Right lung (tissue), 5 donors: ENCODE results near the gene TXNRD2. TPM values are rescaled to one million over a fixed set of nuclear protein-coding genes. Genes with fewer than 3 reads are reported as not detected.
"Not testable (repeated sequence)": the region's sequence is repeated elsewhere in the genome, so short reads cannot be mapped to it uniquely, and the experiment has no call there.

ENCODE experiments used
- DNase-seq, 2 donors: peaks; one replicate each; pipeline ENCODE4 v3.0.0-alpha.2; 2013
- polyA plus RNA-seq, 5 donors: library from polyadenylated mRNA; unstranded; fragments of 120-200 nt; gene quantifications; one replicate each; pipeline versions ENCODE4 v1.2.1 to v1.2.3, GENCODE V29; 2013; ENCODE audit warnings: inconsistent platforms in 1 of 5, low replicate concordance in 1 of 5; ENCODE audit not compliant: insufficient read length in 5 of 5, insufficient read depth in 1 of 5

Gene TXNRD2
- polyA plus RNA-seq, 5 donors = 15.4 to 21.5 (median 19.1) TPM

DNA sequence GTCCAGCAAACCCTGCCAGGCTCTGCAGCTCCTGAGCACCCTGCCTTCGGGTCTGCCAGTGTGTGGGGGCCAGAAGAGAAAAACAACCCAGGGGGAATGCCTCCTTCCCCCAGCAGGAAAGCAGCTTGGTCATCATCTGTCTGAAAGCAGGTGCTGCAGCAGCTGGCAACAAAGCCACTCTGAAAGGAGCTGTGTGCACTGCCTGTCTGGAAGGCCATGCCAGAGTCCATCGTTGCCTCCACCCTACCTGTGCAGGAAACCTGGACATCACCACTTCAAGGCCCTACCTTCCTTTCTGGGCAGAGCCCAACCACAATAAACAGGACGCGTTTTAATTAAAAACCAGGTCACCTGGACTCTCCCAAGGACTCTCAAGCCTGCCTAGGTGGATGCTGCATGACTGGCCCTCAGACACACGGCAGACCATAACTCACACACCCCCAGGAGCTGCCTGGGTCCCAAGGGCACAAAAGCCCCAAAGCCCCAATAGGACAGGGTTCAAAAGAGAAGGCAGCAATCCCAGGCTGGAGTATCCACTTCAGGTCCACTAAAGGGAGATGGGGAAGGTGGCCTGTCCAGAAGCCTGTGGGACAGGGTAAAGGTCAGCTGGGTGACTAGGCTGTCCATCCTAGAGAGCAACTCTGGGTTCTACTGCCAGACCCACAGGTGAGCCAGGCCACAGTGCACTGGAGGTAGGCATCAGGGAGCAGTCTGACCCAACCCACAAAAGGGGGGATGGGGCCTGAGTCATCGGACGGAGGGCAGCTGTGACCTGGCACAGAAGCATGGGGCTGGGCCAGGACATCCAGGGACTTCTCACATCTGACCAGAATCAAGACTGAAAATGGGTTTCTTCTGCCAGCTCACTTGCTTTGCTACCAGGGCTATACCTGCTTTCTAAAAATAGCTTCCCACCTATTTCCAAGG lies 93.1 kb downstream of the TXNRD2 start:
- no peak for DNase-seq

DNA sequence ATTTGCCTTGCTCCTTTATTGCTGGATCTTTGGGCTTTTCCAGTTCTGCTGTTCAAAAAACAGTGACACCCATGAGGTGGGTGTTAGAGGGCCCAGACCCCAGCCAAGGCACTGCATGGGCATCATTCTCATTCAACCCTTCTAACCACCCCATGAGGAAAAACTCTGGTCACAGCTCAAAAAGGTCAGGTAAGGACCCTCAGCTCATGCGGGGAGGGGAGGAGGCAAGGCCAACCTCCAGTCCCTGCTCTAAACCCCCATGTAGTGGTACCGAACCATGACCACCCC lies 94.3 kb downstream of the TXNRD2 start:
- no peak for DNase-seq

DNA sequence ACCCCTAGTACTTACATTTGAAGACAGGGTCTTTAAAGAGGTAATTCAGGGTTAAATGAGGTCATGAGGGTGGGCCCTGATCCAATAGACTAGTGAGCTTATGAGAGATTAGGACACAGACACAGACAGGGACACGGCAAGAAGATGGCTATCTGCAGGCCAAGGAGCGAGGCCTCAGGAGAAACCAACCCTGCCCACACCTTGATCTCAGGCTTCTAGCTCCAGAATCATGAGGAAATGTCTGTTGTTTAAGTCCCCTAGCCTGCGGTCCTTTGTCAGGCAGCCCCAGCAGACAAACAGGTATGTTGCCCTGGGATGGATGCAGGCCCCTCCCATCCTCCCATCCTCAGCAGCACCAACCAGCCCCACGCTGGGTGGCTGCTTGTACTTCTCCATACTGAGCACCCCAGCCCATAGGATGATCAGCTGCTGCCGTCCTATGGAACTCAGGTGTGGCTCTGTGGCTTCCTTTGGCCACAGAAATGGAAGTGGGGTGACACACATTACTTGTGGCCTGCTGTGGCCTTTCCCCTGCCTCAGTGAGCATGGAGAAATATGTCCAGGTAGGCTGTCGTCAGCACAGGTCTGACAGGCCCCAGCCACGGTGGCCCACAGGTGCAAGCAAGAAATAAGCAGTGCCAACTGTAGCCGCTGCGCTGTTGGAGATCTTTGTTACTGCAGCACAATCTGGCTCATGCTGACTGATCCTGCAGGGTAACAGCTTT lies 94.8 kb downstream of the TXNRD2 start:
- no peak for DNase-seq

DNA sequence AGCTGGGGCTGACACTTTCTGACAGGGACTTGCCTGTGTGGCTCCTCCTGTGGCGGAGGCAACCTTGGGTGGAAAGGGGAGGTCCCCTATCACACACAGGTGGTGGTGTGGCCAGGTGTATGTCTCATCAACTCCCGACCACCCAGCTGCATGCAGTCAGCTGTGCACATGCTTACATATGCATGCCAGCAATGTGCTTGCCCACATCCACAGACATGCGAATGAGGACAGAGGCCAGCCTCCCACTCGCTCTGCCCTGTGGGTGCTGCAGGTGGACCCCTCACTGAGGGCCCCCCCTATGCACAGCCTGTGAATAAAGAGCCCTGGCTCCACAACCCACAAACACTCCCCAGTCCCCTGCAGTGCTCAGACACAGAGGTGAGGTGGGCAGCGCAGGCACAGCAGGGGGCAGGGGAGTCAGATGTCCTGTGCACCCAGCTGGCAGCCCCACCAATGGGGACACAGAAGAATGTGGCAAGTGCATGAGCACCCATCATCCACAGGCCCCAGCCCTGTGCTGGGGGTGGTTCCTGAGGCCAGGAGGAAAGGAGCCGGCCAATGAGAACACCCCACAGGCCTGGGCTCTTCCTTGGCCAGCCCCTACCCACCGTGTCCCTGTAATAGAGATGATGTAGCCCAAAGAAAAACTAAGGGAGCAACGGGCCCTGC lies 96.4 kb downstream of the TXNRD2 start:
- no peak for DNase-seq

DNA sequence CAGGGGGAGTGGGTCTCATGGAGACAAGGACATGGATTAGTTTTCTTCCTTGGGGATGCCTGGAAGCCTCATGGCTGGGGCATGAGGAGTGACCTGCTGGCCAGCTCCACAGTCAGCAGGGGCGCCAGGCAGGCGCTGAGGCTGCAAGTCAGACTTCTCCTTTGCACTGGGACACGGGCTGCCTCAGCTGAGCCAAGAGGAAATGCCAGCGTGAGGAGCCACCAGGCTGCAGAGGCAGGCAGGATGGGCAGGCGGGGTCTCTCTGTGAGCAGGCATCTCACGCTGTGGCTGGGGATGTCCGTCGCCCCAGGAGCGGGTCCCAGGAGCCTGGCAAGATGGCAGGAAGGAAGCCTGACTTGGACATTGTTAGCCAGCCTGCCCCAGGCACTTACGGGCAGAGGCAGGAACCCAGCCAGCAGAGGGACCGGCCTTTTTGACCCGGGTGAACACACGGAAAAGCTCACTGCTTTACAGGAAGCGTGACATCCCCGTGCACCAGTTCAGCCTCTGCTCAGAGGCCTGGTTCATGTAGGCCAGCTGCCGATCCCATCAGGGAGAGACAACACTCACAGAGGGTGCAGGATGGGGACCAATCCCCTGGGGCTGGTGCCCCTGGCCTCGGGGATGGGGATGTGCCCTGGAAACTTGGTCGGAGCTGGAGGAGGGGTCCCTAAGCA lies 97.1 kb downstream of the TXNRD2 start:
- no peak for DNase-seq

DNA sequence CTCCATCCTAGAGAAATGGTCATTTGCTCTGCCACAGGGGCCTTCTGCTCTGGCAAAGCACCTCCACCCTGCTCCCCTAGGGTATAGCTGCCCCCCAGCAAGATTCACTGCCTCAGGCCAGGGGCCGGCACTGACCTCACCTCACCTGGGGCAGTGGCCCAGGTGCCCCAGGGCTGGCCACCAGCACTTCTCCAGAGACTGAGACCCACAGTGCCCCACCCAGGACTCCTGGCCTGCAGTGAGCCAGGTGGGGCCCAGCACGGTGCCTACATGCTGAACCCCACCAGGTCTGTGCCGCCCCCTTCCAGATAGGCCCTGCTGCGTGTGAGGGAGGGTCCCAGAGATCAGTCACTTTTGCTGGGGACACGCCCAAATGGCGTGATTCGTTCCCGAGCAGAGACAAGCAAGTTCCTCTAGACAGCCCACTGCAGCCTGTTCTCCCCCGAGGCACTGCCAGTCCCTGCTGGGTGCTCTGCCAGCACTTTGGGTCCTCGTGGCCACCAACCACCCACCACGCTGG lies 97.7 kb downstream of the TXNRD2 start:
- DNase-seq = no peak

DNA sequence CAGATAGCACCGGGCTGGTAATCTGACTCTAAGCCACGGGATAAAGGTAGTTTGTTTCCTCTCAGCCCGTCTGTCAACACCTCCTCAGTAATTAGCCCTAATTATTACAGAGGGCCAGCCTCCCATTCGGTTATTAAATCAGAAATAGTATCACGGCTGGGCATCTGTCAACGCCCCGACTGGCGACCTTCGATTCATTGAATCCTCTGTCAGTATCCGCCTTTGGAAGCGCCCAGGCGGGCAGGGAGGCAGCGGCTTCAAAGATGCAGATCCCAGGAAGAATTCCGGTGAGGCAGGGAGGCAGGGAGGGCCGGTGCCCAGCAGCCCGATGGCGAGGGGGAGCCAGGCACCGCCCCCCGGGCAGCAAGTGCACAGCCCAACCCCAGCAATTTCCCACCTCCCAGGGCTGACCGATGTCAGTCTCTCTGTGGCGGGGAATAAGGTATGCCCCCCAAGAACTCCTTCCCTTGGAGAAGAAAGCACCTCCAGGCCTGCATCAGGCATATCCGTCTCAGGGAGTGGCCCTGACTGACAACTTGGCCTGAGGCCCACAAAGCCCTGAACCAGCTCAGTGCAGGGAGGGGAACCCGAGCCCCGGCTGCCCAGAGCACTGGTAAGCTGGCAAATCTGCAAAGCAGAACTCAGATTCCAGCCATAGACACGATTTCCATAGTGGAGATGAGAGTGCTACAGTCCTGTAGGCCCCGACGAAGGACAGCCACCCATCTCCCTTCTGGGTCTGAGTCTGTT lies 98.3 kb downstream of the TXNRD2 start:
- no peak for DNase-seq

DNA sequence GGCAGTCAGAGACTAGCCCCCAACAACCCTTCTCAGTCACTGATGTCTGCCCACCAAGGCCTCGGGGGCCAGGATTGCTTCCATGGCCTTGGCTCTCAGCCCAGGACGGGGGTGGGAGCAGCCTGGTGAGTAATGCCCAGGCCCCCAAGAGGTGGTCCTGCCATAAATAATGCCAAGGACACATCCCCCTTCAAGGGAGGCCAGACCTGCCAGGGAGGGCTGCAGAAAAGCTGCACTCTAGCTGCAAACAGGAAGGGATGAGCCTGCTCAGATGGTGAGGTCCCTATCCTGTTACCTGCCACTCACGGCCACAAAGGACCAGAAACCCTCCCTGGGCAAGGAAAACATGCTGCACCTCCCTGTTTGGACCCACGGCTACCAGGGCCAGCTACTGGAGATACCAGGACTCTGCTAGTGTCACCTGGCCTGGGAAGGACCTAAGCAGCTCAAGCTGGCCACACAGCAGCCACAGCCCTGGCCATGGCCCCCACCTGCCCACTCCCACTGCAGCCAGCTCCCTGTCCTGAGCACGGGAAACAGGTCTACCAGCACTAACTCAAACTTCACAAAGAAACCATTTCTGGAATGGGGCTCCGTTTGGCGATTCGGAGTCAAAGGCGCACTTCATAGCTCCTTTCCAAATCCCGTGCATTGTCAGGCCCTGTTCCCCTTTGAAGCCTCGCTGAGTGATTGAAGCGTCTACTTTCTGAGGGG lies 99.1 kb downstream of the TXNRD2 start:
- DNase-seq = no peak

DNA sequence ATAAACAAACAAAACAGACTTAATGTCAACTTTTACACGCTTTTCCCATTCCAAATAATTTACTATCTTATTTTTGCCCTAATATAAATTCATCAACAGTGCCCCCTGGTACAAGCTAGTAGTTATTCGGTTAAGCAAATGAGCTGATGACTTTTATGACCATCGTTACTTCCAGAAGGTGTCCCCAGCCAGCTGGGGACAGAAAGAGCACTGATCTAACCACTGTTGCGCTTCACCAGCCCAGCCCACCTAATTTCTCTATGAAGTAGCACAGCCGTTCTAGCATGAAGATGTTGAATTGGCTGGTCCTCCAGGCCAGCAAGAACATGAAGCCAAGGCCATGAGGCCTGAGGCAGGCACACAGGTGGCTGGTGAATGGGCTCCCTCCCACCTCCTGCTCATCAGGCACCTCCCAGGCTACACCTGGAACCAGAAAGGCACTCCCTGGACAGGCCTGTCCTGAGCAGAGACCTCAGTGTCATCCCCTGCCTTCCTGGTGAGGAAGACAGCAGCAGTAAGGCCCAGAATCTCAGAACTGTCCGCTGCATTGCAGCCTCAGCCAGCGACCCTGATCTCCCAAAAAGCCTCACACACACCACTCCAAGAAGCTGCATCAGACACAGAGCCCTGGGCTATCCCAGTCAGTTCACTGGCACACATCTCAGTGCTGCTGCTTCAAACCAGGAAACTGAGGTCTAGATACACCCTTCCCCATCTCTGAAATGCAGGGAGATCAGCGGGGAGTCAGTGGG lies 99.8 kb downstream of the TXNRD2 start:
- no peak for DNase-seq

DNA sequence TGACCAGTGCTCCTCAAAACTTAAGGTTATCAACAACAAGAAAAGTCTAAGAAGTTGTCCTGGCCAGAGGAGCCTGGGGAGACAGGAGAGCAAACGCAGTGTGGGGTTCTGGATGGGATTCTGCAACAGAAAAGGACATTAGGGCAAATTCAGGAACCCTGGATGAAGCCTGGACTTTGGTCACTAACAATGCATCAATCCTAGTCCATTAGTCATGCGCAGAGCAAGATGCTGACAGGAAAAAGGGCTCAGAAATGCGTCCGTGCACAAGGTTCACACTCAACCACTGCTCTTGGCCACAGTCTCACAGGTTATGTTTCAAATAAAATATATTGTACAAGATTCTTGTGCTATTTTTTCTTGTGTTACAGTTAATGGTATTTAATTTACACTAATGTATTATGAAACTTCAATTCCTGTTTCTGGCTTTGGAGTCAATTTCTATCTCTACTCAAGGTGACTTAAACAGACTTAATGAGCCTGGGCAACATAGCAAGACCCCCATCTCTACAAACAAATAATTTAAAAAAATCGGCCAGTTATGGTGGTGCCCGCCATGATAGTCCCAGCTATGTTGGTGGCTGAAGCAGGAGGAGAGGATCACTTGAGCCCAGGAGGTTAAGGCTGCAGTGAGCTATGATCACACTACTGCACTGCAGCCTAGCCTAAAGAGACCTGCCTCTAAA lies 100.5 kb downstream of the TXNRD2 start:
- DNase-seq = no peak

DNA sequence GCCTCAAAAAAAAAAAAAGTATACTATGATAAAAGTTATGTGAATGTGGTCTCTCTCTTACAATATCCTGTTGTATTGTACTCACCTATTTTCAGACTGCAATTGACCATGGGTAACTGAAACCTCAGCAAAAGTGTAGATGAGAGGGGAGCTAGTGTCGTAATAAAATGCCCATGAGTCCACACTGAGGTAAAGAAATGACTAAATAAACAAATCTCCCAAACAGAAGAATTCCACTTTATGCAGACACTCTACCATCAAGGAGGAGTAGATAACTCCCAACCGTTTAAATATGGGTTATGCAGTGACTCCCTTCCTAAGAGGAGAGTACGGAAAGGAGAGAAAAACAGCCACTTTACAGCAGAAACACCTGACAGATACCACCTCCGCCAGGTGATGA lies 101.6 kb downstream of the TXNRD2 start:
- no peak for DNase-seq

DNA sequence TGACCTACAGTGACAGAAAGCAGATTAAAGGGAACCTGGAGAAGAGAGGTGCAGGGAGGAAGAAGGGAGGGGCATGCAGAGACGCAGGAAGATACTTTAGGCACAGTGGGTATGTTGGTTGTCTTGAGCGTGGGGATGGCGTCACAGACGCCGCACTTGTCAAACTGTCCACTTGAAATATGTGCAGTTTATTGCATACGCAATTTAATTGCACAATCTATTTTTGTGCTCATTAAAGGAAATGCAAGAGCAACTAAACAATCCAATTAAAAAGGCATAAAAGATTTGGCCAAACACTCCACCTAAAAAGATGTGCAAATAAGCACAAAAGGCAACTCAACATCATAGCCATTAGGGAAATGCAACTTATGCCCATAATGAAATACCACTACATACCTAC lies 103.7 kb downstream of the TXNRD2 start:
- DNase-seq = no peak

DNA sequence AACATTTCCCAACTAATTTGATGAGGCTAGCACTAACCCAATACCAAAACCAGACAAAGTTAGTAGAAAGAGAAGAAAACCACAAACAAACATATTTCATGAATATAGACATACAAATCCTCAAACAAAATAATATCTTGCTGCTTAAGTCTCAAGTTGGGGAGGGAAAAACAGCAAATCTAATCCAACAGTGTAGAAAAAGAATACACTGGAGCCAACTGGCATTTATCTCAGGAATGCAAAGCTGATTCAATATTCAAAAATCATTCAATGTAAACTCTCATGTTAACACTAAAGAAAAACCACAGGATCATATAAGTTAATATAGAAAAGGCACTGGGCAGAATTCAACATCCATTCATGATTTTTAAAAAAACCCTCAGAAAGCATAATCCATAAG lies 105.1 kb downstream of the TXNRD2 start:
- no peak for DNase-seq

DNA sequence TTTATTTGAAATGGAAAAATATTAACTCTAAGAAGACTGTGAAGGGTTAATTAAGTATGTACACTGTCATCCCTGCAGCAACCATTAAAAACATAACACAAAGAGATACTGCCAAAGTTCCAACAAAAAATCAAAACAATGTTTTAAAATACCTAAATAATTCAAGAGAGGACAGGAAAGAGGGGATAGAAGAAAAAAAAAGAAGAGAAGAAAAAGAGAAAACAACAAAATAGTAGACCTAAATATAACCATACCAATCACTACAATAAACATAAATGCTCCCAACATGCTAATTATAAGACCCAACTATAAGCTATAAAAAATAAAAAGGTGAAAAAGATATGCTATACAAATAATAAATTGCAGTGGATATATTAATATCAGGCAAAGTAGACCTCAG lies 107.0 kb downstream of the TXNRD2 start:
- DNase-seq = no peak

DNA sequence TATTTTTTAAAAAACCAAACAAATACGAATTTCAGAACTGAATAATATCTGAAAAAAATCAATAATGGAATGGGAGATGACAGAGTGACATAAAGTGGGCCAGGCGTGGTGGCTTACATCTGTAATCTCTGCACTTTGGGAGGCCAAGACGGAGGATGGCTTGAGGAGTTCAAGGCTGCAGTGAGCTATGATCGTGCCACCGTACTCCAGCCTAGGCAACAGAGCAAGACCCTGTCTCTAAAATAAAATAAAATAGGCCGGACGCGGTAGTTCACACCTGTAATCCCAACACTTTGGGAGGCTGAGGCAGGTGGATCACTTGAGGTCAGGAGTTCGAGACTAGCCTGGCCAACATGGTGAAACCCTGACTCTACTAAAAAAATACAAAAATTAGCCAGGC lies 108.3 kb downstream of the TXNRD2 start:
- not testable (repeated sequence) for DNase-seq

DNA sequence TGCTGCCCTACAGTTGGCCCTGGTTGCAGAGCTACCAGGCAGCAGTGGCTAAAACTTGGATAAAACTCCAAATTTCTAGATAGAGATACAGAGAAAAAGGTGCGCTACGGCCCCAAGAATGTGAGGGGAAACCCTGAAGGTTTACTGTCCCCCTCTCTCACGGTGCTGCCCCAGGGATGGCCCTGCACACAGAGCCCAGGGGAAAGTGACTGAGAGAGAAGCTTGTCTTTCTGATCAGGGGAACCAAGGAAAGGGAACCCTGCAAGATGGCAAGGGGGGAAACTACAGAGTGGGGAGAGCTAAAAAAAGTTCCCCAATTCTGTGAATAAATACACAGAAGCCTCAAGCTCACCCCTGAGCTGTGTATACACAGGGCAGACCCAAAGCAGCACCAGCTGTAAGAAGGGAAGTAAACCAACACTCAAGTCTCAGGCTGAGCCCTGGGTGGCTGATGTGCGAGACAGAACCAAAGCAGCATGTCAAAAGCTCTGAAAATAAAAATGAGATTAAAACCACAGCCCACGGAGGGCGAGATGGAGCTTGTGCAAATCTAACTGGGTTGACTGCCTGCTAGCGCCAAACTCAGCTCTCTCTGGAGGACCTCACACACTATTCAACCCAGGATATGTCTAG lies 109.0 kb downstream of the TXNRD2 start:
- DNase-seq = no peak

DNA sequence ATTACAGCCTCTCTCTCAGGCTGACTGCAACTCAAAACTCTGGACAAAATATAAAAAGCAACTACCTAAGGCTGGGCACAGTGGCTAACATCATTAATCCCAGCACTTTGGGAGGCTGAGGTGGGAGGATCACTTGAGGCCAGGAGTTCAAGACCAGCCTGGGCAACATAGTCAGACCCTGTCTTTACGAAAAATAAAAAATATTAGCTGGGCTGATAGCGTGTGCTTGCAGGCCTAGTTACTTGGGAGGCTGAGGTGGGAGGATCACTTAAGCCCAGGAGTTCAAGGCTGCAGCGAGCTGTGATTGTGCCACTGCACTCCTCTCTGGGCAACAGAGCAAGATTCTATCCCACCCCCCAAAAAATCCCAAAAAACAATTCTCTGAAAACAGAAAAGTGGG lies 109.6 kb downstream of the TXNRD2 start:
- not testable (repeated sequence) for DNase-seq

DNA sequence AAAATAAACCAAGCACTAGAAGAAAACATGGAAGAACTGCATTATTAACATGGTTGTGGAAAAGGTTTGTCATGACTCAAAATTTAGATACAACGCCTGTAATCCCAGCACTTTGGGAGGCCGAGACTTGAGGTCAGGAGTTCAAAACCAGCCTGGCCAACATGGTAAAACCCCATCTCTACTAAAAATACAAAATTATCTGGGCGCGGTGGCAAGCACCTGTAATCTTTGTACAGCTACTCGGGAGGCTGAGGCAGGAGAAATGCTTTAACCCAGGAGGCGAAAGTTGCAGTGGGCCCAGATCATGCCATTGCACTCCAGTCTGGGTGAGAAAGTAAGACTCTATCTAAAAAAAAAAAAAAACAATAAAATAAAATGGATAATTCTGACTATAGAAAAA lies 110.6 kb downstream of the TXNRD2 start:
- no peak for DNase-seq

DNA sequence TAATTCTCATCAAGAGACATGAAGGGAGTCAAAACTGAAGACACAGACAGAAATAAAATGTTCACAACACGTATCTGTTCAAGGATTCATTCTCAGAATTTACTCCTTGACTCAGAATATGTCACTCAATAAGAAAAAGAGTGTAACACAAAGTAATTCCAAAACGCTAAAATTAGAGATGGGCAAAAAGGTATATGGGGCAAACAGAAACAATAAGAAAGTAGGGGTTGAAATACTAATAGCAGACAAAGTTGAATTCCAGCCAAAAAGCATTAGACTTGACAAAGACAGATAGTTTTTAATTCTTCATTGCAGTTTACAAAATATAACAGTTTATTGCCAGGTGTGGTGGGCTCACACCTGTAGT lies 113.6 kb downstream of the TXNRD2 start:
- DNase-seq = no peak
